K562 (cell line): ENCODE results near the gene RAD51D.

Experiments
- CEBPB ChIP-seq: fragments of 450-650 bp; IDR thresholded peaks from 2 replicates; pipeline ENCODE4 v1.6.1; 2016; ENCODE audit warnings: missing genetic modification characterization, missing compliant biosample characterization
- ESRRA ChIP-seq: fragments of 450-650 bp; IDR thresholded peaks from 2 replicates; pipeline ENCODE4 v1.6.1; 2014; ENCODE audit warnings: low read depth, mild to moderate bottlenecking, moderate library complexity, borderline replicate concordance
- HMG20B ChIP-seq: fragments of 250-450 bp; sonication (Bioruptor Pico); IDR thresholded peaks from 2 replicates; pipeline ENCODE4 v1.5.0; 2021; ENCODE audit warnings: mild to moderate bottlenecking
- POLR2AphosphoS5 ChIP-seq: IDR thresholded peaks from 2 replicates; pipeline ENCODE4 v1.6.1; 2011; ENCODE audit warnings: mild to moderate bottlenecking, low read depth, low read length, moderate library complexity; ENCODE audit not compliant: control insufficient read depth, insufficient read depth
- SMAD4 ChIP-seq: fragments of 250-450 bp; sonication (Bioruptor Pico); conservative IDR thresholded peaks from 2 replicates; pipeline ENCODE4 v1.8.0; 2021; ENCODE audit warnings: inconsistent platforms, mild to moderate bottlenecking, moderate library complexity
- TCF7L2 ChIP-seq: fragments of 150-350 bp; IDR thresholded peaks from 2 replicates; pipeline ENCODE4 v1.6.1; 2016; ENCODE audit warnings: low read depth, mild to moderate bottlenecking, low read length, moderate library complexity
- TEAD4 ChIP-seq, 2 experiments: sonication (generic) in 1 of 2; formaldehyde crosslinking in 1 of 2; IDR thresholded peaks; 2 replicates each; pipeline versions ENCODE4 v1.6.1 to v1.8.0; 2012 to 2022; ENCODE audit warnings: borderline replicate concordance in 1 of 2, inconsistent platforms in 1 of 2, low read length in 1 of 2, mild to moderate bottlenecking in 1 of 2, missing genetic modification reagents in 1 of 2
- YY1 ChIP-seq, 3 experiments: IDR thresholded peaks; 2 replicates each; pipeline ENCODE4 v1.6.1; 2011; ENCODE audit warnings: low read length in 2 of 3, mild to moderate bottlenecking in 2 of 3, moderate library complexity in 2 of 3, borderline replicate concordance in 1 of 3, control low read depth in 1 of 3, low read depth in 1 of 3; ENCODE audit not compliant: insufficient read depth in 3 of 3, insufficient replicate concordance in 2 of 3, control insufficient read depth in 1 of 3, insufficient read length in 1 of 3; ENCODE audit errors: extremely low read depth in 1 of 3
- ZNF780A ChIP-seq: fragments of 250-450 bp; sonication (Bioruptor Pico); IDR thresholded peaks from 2 replicates; pipeline ENCODE4 v1.5.0; 2021; ENCODE audit warnings: mild to moderate bottlenecking
- TF ChIP-seq, protein P1 (sequence below), 3 experiments: IDR thresholded peaks in 2 of 3; conservative IDR thresholded peaks in 1 of 3; 2 replicates each; pipeline ENCODE4 v1.5.1; 2011 to 2012; ENCODE audit warnings: low read length in 3 of 3, mild to moderate bottlenecking in 3 of 3, control low read depth in 2 of 3, improper control_type of control experiment in 1 of 3, inconsistent platforms in 1 of 3, low read depth in 1 of 3, mixed read lengths in 1 of 3, moderate library complexity in 1 of 3; ENCODE audit not compliant: insufficient read depth in 2 of 3

DNA sequence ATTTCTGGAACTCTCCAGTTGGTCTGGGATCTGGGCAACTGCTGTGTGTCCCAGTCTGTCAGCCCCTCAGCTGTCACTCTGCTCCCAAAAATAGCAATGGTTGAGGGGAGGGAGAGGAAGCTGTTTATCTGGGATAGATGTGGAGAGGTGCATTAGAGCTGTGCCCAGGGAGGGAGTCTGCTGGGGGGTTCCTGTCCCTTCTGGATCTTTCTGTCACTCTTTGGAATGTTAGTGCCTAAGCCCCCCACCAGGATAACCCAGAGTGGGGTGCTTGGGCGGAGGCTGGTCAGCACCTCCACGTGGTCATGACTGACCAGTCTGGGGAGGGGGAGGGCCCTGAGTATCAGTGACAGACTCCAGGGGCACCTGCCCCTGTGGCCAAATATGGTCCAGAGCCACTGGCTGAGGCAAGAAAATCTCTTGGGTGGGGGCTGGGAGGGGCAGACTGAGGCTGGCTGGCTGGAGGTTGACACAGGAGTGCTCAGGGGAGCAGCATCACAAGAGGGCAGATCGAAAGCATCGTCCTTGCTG is 27.8 kb upstream of the RAD51D start, which contains the start of gene UNC45B:
- no peak for TF ChIP-seq ESRRA
- no peak for TF ChIP-seq TCF7L2
- no peak for TF ChIP-seq SMAD4 (CRISPR knock-in tag)
- TF ChIP-seq, protein P1, sequence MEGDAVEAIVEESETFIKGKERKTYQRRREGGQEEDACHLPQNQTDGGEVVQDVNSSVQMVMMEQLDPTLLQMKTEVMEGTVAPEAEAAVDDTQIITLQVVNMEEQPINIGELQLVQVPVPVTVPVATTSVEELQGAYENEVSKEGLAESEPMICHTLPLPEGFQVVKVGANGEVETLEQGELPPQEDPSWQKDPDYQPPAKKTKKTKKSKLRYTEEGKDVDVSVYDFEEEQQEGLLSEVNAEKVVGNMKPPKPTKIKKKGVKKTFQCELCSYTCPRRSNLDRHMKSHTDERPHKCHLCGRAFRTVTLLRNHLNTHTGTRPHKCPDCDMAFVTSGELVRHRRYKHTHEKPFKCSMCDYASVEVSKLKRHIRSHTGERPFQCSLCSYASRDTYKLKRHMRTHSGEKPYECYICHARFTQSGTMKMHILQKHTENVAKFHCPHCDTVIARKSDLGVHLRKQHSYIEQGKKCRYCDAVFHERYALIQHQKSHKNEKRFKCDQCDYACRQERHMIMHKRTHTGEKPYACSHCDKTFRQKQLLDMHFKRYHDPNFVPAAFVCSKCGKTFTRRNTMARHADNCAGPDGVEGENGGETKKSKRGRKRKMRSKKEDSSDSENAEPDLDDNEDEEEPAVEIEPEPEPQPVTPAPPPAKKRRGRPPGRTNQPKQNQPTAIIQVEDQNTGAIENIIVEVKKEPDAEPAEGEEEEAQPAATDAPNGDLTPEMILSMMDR (IDR thresholded peaks at IDR 0.05 in 2 of 3, conservative IDR thresholded peaks at IDR 0.05 in 1 of 3; ENCODE audit: insufficient read depth in 2 of 3, low read depth in 1 of 3, low read length in 3 of 3), result no peak
- no peak for TF ChIP-seq TEAD4 (IDR thresholded peaks at IDR 0.05; ENCODE audit: low read length)
- no peak for TF ChIP-seq TEAD4 (CRISPR knock-in tag; IDR thresholded peaks at IDR 0.05; ENCODE audit: borderline replicate concordance)
- TF ChIP-seq HMG20B, result no peak
- no peak for TF ChIP-seq ZNF780A
- TF ChIP-seq POLR2AphosphoS5, result no peak
- TF ChIP-seq CEBPB (tag), result no peak
- no peak for TF ChIP-seq YY1 (IDR thresholded peaks at IDR 0.05; ENCODE audit: borderline replicate concordance in 1 of 3, control insufficient read depth in 1 of 3, extremely low read depth in 1 of 3, insufficient read depth in 3 of 3, insufficient read length in 1 of 3, insufficient replicate concordance in 2 of 3, low read depth in 1 of 3, low read length in 2 of 3)
